ENCODE results near the gene GET4.

Gene GET4

DNA sequence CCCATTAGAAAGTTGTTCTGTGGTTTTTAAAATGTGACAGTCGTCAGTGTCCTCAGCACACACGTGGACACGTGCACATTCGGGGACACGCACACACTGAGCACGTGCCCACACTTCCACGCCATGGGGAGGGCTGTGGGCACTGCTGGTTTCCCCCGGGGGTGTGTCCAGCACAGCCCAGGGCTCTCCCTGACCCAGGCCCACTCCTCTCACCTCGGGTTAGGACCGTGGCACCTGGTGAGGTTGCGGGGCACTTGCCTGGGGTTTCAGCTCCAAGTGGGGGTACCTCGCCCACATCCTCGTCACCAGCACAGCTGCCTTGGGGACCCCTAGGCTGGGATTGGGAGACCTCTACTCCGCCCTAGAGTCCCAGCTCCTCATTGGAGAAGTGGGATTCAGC is 20.7 kb downstream of the GET4 start:
- no peak overlapping the region for H3K4me3 ChIP-seq (ENCODE audit: low read depth, low read length)
- TF ChIP-seq, protein P1, sequence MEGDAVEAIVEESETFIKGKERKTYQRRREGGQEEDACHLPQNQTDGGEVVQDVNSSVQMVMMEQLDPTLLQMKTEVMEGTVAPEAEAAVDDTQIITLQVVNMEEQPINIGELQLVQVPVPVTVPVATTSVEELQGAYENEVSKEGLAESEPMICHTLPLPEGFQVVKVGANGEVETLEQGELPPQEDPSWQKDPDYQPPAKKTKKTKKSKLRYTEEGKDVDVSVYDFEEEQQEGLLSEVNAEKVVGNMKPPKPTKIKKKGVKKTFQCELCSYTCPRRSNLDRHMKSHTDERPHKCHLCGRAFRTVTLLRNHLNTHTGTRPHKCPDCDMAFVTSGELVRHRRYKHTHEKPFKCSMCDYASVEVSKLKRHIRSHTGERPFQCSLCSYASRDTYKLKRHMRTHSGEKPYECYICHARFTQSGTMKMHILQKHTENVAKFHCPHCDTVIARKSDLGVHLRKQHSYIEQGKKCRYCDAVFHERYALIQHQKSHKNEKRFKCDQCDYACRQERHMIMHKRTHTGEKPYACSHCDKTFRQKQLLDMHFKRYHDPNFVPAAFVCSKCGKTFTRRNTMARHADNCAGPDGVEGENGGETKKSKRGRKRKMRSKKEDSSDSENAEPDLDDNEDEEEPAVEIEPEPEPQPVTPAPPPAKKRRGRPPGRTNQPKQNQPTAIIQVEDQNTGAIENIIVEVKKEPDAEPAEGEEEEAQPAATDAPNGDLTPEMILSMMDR (IDR thresholded peaks at IDR 0.05; ENCODE audit: low read depth, low read length) = no peak
- in situ Hi-C loops (cut with HindIII; ENCODE audit: low sequenced_read_pairs) = no loop called here
- no peak for DNase-seq (ENCODE audit: low read depth, low spot score)

DNA sequence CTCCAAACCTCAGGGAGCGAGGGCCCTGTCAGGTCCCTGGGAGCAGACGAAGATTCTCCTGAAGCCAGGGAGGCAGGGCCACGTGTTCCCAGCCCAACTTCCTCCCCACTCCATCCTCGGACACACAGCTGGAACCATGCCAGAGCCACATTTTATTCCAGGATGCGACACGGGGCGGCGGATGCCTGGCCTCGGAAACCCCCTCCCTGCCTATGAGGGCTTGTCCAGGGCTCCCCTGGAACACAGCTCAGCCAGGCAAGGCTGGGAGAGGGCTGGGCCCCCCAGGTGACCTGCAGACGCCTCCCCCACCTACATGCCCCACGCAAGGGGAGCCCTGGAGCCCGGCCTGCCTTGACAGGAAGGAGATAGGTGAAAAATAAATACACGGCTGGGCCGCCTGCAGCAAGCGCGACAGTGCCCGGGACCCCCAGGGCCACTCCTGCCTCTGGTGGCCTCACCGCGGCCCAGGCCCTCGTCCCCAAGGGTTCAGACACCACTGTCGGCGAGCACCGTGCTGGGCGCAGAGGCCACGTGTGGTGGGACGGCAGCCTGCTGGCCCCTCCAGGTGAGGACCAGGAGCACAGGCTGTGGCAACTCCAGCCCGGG is 21.5 kb downstream of the GET4 start:
- in situ Hi-C loops (cut with HindIII; ENCODE audit: low sequenced_read_pairs) = no loop called here
- TF ChIP-seq, protein P1 (IDR thresholded peaks at IDR 0.05; ENCODE audit: low read depth, low read length) = no peak
- DNase-seq (ENCODE audit: low read depth, low spot score) = no peak
- no peak overlapping the region for H3K4me3 ChIP-seq (ENCODE audit: low read depth, low read length)

DNA sequence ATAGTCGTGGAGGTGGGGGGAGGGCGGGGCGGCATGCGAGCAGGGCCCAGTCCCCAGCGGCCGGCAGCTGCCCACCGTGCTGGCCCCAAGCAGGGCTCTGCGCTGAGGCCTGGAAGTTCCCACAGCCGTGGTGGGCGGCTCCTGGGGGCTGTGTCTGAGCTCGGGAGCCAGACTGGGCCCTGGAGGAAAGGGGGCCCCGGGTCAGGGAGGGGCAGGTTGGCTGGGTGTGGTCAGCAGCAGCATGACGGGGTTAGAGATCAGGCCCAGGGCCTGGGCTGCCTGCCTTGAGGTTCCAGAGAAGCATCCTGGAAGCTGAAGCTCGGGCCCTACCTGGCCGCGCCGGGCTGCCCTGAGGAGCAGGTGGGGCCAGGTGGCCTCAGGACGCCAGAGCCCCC is 22.1 kb downstream of the GET4 start:
- no peak overlapping the region for H3K4me3 ChIP-seq (ENCODE audit: low read depth, low read length)
- in situ Hi-C loops (cut with HindIII; ENCODE audit: low sequenced_read_pairs) = no loop called here
- no peak for DNase-seq (ENCODE audit: low read depth, low spot score)
- TF ChIP-seq, protein P1 (IDR thresholded peaks at IDR 0.05; ENCODE audit: low read depth, low read length) = no peak

DNA sequence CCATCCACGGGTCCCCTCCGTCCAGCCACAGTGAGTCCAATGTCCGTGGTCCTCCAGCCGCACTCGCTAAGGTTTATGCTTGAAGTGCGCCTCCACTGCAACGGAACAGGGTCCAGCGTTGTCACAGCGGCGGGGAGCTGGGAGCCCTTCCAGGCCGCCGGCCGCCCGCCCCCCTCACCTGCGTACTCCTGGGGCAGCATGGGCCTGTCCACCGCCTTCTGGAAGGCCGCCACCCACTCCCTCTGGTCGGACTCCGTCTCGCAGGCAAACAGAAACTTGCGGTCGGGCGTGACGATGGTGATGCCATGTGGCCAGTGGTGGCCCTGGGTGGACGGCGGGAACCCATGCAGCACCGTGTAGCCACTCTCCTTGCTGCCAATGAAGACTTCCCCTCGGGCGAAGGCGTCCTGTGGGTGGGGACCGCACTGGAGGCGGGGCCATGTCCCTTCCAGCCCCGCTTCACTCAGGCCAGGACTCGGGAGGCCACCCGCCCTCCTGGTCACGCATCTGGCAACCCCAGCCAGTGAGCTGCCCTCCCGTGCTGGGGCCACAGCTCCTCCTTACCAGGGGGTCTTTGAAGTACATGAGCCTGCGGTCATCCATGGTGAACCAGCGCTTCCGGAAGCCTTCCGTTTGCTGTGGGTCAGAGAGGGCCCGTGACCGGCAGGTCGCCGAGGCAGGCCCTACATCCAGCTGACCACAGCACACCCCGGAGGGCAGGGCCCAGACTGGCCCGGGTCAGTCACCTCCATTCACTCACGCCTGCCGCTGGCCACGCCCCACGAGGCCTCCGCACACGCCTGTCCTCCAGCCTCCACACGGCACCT is 22.7 kb downstream of the GET4 start:
- TF ChIP-seq, protein P1 (IDR thresholded peaks at IDR 0.05; ENCODE audit: low read depth, low read length) = no peak
- in situ Hi-C loops (cut with HindIII; ENCODE audit: low sequenced_read_pairs) = no loop called here
- H3K4me3 ChIP-seq (ENCODE audit: low read depth, low read length) = no peak overlapping the region
- DNase-seq (ENCODE audit: low read depth, low spot score) = no peak

DNA sequence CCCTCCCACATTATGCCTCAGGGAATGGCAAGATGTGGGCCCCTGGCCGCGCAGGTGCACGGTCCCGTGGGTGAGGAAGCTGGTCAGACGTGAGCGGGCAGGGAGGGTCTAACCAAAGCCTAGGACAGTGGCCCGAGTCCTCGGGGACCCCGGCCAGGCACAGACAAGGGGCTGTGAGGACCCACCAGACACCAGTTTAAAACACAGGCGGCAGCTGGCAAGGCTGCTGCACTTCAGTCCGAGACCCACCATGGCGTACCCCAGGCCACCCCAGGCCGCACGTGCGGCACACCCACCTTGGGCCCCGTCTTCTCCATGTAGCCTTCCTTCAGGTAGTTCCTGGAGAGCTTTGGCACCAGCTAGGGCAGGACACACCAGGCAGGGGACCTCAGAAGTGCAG is 23.5 kb downstream of the GET4 start:
- no peak for DNase-seq (ENCODE audit: low read depth, low spot score)
- TF ChIP-seq, protein P1 (IDR thresholded peaks at IDR 0.05; ENCODE audit: low read depth, low read length) = no peak
- in situ Hi-C loops (cut with HindIII; ENCODE audit: low sequenced_read_pairs) = no loop called here
- no peak overlapping the region for H3K4me3 ChIP-seq (ENCODE audit: low read depth, low read length)

DNA sequence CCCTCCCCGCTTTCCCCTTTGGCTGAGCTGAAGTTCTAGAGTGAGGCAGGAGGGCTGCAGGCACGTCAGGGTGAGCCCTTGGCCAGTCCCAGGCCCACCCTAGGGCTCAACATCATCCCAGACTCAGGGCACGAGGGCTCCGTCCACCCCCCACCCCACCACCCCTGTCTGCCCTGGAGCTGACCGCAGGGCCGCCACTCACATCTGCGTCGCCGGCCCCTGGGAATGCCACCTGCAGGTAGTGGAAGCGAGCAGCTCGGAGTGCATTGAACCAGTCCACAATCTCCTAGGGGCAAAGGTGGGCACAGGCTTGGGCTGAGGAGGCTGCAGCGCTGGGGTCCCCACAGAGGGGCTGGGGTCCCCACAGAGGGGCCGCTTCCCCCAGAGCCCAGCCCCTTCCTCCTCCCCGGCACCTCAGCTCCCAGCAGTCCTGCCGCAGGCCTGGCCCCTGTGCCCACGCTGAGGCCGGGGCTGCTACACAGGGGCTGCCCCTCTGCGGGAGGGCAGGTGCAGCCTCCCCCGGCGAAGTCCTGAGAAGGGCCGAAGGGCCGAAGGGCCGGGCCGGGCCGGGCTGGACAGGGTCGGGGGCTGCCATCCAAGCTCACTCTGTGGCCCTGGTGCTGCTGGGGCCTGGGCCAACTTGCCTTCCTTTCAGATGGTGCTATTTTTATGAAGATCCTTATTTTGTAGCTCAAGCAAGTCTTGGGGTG is 24.1 kb downstream of the GET4 start:
- in situ Hi-C loops (cut with HindIII; ENCODE audit: low sequenced_read_pairs) = no loop called here
- DNase-seq (ENCODE audit: low read depth, low spot score) = no peak
- TF ChIP-seq, protein P1 (IDR thresholded peaks at IDR 0.05; ENCODE audit: low read depth, low read length) = no peak

More for the DNA sequence above, 24.1 kb downstream of the GET4 start:
- H3K4me3 ChIP-seq (ENCODE audit: low read depth, low read length) = no peak overlapping the region
